Adrenal gland (tissue), 12 donors: ENCODE data around the gene CALCR. TPM values are rescaled to one million over a fixed set of nuclear protein-coding genes. Genes with fewer than 3 reads are reported as not detected.

ENCODE experiments used
- DNase-seq, 7 donors: peaks; one replicate each; pipeline ENCODE4 v3.0.0-alpha.2; 2019 to 2020
- H3K27ac ChIP-seq, 5 donors: fragments of 200-600 bp; sonication (generic) in 4 of 5; 1 replicate in 3 of 5; 2 replicates in 2 of 5; pipeline versions ENCODE4 v1.5.1 to v1.8.0; 2016 to 2020; ENCODE audit warnings: mild to moderate bottlenecking in 1 of 5
- H3K27me3 ChIP-seq: fragments of 200-600 bp; 2 replicates; pipeline ENCODE4 v1.8.0; 2021
- H3K36me3 ChIP-seq, 2 donors: fragments of 200-600 bp; replicated peaks in 1 of 2; 1 replicate in 1 of 2; 2 replicates in 1 of 2; pipeline versions ENCODE4 v1.5.1 to v1.8.0; 2018 to 2022
- H3K4me1 ChIP-seq, 2 donors: fragments of 200-600 bp; replicated peaks in 1 of 2; 1 replicate in 1 of 2; 2 replicates in 1 of 2; pipeline versions ENCODE4 v1.5.1 to v1.8.0; 2018 to 2021
- H3K4me3 ChIP-seq, 4 donors: fragments of 200-600 bp; sonication (generic) in 3 of 4; one replicate each; pipeline ENCODE4 v1.5.1; 2016 to 2018
- H3K9me3 ChIP-seq, 3 donors: fragments of 200-600 bp; sonication (generic) in 1 of 3; replicated peaks in 1 of 3; 1 replicate in 2 of 3; 2 replicates in 1 of 3; pipeline versions ENCODE4 v1.5.1 to v1.8.0; 2016 to 2021
- POLR2A ChIP-seq, 2 donors: fragments of 450-650 bp; IDR thresholded peaks; one replicate each; pipeline ENCODE4 v1.6.1; 2017; ENCODE audit warnings: antibody characterized with exemption in 2 of 2, mild to moderate bottlenecking in 2 of 2, moderate library complexity in 1 of 2
- WGBS, 4 donors: extraction: QIAGEN DNeasy Blood & Tissue Kit in 2 of 4; methylation state at CpG; one replicate each; pipeline versions ENCODE4 v1.1.5 to v1.1.7; 2013 to 2017; 5-methylcytosine and 5-hydroxymethylcytosine counted together
- intact Hi-C, 2 donors: fragments of 100-400 bp; cut with DNase I; formaldehyde crosslinking; loops; one replicate each; pipeline versions ENCODE4 v1.14.1 to v1.15.0; 2022 to 2023
- polyA plus RNA-seq, 3 donors: library from polyadenylated mRNA; stranded (reverse); fragments of 200-250 nt in 2 of 3; fragments of 350-450 nt in 1 of 3; fragmentation: Illumina TruSeq in 1 of 3; extraction: RNeasy Lipid Tissue Mini Kit (QIAGEN cat#74804) in 1 of 3; gene quantifications; one replicate each; pipeline ENCODE4 v1.2.3, GENCODE V29; 2013 to 2014
- total RNA-seq, 9 donors: library from RNA; depleted of rRNA in 4 of 9; stranded (reverse); fragments of >200 nt in 4 of 9; fragments of 120-200 nt in 1 of 9; fragmentation: NEBNext Ultra II Directional in 1 of 9; extraction: Animal tissue kit (Norgen Biotek cat#: 25700) in 1 of 9; gene quantifications; one replicate each; pipeline versions ENCODE4 v1.1.0 to v1.2.4, GENCODE V29; 2013 to 2023
- TF ChIP-seq, protein P1 (sequence below), 6 experiments: fragments of 450-650 bp in 4 of 6; fragments of 200-600 bp in 2 of 6; sonication (generic) in 1 of 6; IDR thresholded peaks; 1 replicate in 5 of 6; 2 replicates in 1 of 6; pipeline versions ENCODE4 v1.5.1 to v1.8.0; 2016 to 2021; ENCODE audit warnings: antibody characterized with exemption in 6 of 6, mild to moderate bottlenecking in 2 of 6, moderate library complexity in 1 of 6
- donor health status: healthy with polysubstance abuse.
- donor health status: Bipolar disorder and iron deficiency.
- donor health status: DM: yes; HTN: yes; CAD: no.
- donor health status: DM: no; HTN: no; CAD: no.
- donor health status: DM: no; HTN: no; CAD: no.
- donor health status: DM: yes; HTN: yes; CAD: no.

The CALCR gene
- total and polyA plus RNA-seq, 12 donors: 0.03 to 0.52 (median 0.14) TPM; not detected in 4

DNA sequence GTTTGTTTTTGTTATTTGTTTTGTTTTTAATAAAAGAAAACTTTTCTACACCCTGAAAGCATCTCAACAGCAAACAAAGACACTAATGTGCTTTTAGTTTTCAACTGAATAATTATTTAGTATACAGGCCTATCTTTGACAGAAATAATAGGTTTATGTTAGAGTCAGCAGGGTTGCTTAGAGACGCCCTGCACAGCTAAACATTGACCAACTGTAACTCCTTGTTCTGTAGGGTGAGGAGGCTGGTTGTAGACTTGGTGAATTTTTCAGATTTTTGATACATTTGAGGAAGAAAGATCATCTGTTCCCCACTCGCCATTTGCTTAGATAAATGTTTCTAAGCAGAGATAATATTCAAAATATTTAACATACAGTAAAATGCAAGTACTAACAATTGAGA is 103.1 kb downstream of the CALCR start:
- no peaks in the 10 kb centered on the region for H3K9me3 ChIP-seq
- no peak overlapping the region for H3K4me3 ChIP-seq
- no peaks in the 10 kb centered on the region for H3K36me3 ChIP-seq
- TF ChIP-seq POLR2A (IDR thresholded peaks at IDR 0.05): no peak
- TF ChIP-seq, protein P1, sequence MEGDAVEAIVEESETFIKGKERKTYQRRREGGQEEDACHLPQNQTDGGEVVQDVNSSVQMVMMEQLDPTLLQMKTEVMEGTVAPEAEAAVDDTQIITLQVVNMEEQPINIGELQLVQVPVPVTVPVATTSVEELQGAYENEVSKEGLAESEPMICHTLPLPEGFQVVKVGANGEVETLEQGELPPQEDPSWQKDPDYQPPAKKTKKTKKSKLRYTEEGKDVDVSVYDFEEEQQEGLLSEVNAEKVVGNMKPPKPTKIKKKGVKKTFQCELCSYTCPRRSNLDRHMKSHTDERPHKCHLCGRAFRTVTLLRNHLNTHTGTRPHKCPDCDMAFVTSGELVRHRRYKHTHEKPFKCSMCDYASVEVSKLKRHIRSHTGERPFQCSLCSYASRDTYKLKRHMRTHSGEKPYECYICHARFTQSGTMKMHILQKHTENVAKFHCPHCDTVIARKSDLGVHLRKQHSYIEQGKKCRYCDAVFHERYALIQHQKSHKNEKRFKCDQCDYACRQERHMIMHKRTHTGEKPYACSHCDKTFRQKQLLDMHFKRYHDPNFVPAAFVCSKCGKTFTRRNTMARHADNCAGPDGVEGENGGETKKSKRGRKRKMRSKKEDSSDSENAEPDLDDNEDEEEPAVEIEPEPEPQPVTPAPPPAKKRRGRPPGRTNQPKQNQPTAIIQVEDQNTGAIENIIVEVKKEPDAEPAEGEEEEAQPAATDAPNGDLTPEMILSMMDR (IDR thresholded peaks at IDR 0.05): no peak
- no peak for DNase-seq
- intact Hi-C loops: no loop called here
- no peak overlapping the region for H3K27ac ChIP-seq
- H3K4me1 ChIP-seq: no peaks in the 10 kb centered on the region
- WGBS, 4 donors: 64 to 80% (median 70%) methylated on average over 2 of the region's 2 CpGs
- peaks cover 8% of the 10 kb centered on the region for H3K27me3 ChIP-seq

DNA sequence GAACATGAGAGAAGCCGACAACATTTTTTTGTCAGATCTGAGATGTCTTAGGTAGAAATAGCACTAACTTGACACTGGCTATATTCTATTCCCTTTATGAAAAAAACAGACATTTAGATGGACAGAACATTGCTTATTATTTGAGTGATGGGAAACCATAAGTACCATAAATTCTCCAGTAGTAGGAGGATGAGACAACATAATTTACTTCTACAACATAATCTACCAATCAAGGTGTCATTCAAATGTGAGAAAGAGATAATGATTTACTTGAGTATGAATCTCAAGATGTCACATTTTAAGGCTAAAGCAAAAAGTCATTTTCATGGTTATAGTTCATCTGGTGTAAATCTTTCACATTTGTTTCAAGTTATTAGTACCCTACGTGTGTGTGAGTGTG is 110.8 kb downstream of the CALCR start:
- WGBS, 4 donors: 76 to 93% (median 84%) methylated on average over 2 of the region's 2 CpGs
- no peaks in the 10 kb centered on the region for H3K4me1 ChIP-seq
- no peak for DNase-seq
- no peaks in the 10 kb centered on the region for H3K9me3 ChIP-seq
- H3K36me3 ChIP-seq: no peaks in the 10 kb centered on the region
- TF ChIP-seq, protein P1 (IDR thresholded peaks at IDR 0.05): no peak
- TF ChIP-seq POLR2A (IDR thresholded peaks at IDR 0.05): no peak
- intact Hi-C loops: no loop called here
- no peak overlapping the region for H3K27ac ChIP-seq
- no peaks in the 10 kb centered on the region for H3K27me3 ChIP-seq
- H3K4me3 ChIP-seq: no peak overlapping the region

DNA sequence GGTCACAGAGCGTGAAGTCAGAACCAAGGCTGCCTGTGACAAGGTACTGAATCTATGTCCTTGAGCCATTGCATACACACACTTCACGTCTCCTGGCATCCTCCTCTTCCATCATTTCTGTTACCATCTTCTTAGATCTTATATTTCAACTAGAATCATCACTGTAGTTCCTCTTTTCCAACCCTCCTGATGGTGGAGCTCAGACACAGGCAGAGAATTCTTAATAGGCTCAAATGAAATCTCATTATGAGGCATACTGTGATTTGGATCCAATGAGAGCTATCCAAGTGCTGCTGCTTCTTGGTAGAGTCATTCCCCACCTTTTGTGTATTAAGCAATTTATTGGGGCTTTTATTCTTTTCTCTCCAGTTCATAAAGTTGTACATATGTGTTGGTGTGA is 113.2 kb downstream of the CALCR start:
- Histone ChIP-seq H3K27me3 (no peaks in the 10 kb centered on the region), H3K9me3 (no peaks in the 10 kb centered on the region), H3K4me3 (no peak overlapping the region), H3K4me1 (no peaks in the 10 kb centered on the region), H3K27ac (no peak overlapping the region), H3K36me3 (no peaks in the 10 kb centered on the region)
- no peak for DNase-seq
- 25 to 40% (median 35%) methylated on average over 2 of the region's 2 CpGs for WGBS, 4 donors
- intact Hi-C loops: no loop called here
- TF ChIP-seq, protein P1 (IDR thresholded peaks at IDR 0.05): peak in 2 of 6 experiments; percentile 11 to 16
- no peak for TF ChIP-seq POLR2A (IDR thresholded peaks at IDR 0.05)

DNA sequence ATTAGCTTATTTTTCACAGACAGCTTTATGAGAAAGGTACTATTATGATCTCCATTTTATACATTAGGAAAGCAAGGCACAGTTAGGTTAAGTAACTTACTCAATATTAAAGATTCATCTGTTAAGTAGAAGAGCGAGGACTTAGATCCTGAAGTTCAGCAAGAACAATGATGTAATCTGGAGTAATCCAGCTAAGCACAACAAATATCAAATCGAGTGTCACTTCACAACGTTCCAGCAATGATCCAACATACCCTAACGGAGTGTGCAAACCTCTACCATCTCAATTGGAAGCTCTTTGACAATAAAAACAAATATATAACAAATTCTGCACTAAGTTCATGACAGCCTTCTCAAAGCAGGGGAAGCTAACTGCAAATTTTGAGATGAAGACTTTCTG is 121.3 kb downstream of the CALCR start:
- no peak for DNase-seq
- H3K27me3 ChIP-seq: no peaks in the 10 kb centered on the region
- no peak for TF ChIP-seq POLR2A (IDR thresholded peaks at IDR 0.05)
- TF ChIP-seq, protein P1 (IDR thresholded peaks at IDR 0.05): no peak
- 51 to 79% (median 68%) methylated on average over 4 of the region's 4 CpGs for WGBS, 4 donors
- no peaks in the 10 kb centered on the region for H3K36me3 ChIP-seq
- no peaks in the 10 kb centered on the region for H3K4me1 ChIP-seq
- H3K9me3 ChIP-seq: no peaks in the 10 kb centered on the region
- intact Hi-C loops: no loop called here
- no peak overlapping the region for H3K4me3 ChIP-seq
- no peak overlapping the region for H3K27ac ChIP-seq
